Activated CD8-positive, alpha-beta T cell treated with anti-CD3 and anti-CD28 coated beads, Interleukin-2, amount 10 ng/mL, durations not matched to agents 7 days and 5 days (primary cell): ENCODE measurements around the gene RUVBL2. TPM values are rescaled to one million over a fixed set of nuclear protein-coding genes. Genes with fewer than 3 reads are reported as not detected.
"Not testable (repeated sequence)": the region's sequence is repeated elsewhere in the genome, so short reads cannot be mapped to it uniquely, and the experiment has no call there.

ENCODE experiments used
- ATAC-seq: fragments of 150-1000 bp; cut with Tn5 transposase; one replicate; pipeline ENCODE4 v1.10.0; 2021; ENCODE audit warnings: moderate library complexity
- CTCF ChIA-PET: fragments of 350-600 bp; sonication (Branson Sonifier 250); formaldehyde crosslinking; loops from one replicate; lab custom pipeline; 2021; ENCODE audit warnings: antibody characterized with exemption; lab: Charles Lee
- POLR2A ChIA-PET: fragments of 350-600 bp; sonication (Branson Sonifier 250); formaldehyde crosslinking; loops from one replicate; lab custom pipeline; 2021; ENCODE audit warnings: antibody characterized with exemption; lab: Charles Lee
- DNase-seq: peaks from one replicate; pipeline ENCODE4 v3.0.0-alpha.2; 2020
- H3K27ac Mint-ChIP-seq: one replicate; pipeline ENCODE4 v1.8.0; 2021; ENCODE audit warnings: mild to moderate bottlenecking, mixed read lengths
- H3K27me3 Mint-ChIP-seq: one replicate; pipeline ENCODE4 v1.8.0; 2021; ENCODE audit warnings: low read depth, mixed read lengths
- H3K36me3 Mint-ChIP-seq: one replicate; pipeline ENCODE4 v1.8.0; 2021; ENCODE audit warnings: low read depth, mixed read lengths
- H3K4me1 Mint-ChIP-seq: one replicate; pipeline ENCODE4 v1.8.0; 2021; ENCODE audit warnings: low read depth, mixed read lengths
- H3K4me3 Mint-ChIP-seq: one replicate; pipeline ENCODE4 v1.8.0; 2021; ENCODE audit warnings: mild to moderate bottlenecking, mixed read lengths
- H3K9me3 Mint-ChIP-seq: one replicate; pipeline ENCODE4 v1.8.0; 2022; ENCODE audit warnings: mixed read lengths; ENCODE audit not compliant: insufficient read depth
- total RNA-seq, 2 experiments: library from RNA; stranded (reverse); gene quantifications; one replicate each; pipeline ENCODE4 v1.2.3, GENCODE V29; 2021

Gene RUVBL2
- total RNA-seq, 2 experiments from 2014 or later: 105 to 106 TPM

- POLR2A ChIA-PET: interaction anchor here (1.1 kb wide), 1 partner anchor 79 kb away, joined by 3 read pairs; no protein-coding TSS in a partner anchor
- peak overlapping the region; percentile 72 for H3K4me3 Mint-ChIP-seq
These were observed 25.7 kb downstream of the RUVBL2 start for GRCh38 chr19:49019242-49019932.

GRCh38 chr19:49020342-49020741 is 26.7 kb downstream of the RUVBL2 start:
- POLR2A ChIA-PET: no interaction called here
- H3K27me3 Mint-ChIP-seq: peaks cover 11% of the 10 kb centered on the region
- no peaks in the 10 kb centered on the region for H3K9me3 Mint-ChIP-seq
- CTCF ChIA-PET: interaction anchor here (0.6 to 5.8 kb wide), 3 partner anchors 22 to 36 kb away, joined by 3 to 32 read pairs (median 26); partner anchors contain the start of genes GYS1 and RUVBL2
- no peak for DNase-seq
- H3K27ac Mint-ChIP-seq: no peak overlapping the region
- H3K4me1 Mint-ChIP-seq: peaks cover 39% of the 10 kb centered on the region
- no peak for ATAC-seq
- peaks cover 7% of the 10 kb centered on the region for H3K36me3 Mint-ChIP-seq
- H3K4me3 Mint-ChIP-seq: no peak overlapping the region

More at GRCh38 chr19:49019242-49019932, 25.7 kb downstream of the RUVBL2 start:
- CTCF ChIA-PET: interaction anchor here (1.7 to 5.8 kb wide), 3 partner anchors 21 to 78 kb away, joined by 8 to 32 read pairs (median 26); partner anchors contain the start of genes GYS1 and RUVBL2
- H3K27ac Mint-ChIP-seq: peak overlapping the region; percentile 30
- H3K4me1 Mint-ChIP-seq: peaks cover 39% of the 10 kb centered on the region
- ATAC-seq: peak; percentile 32
- peak; percentile 64 for DNase-seq
- H3K36me3 Mint-ChIP-seq: peaks cover 7% of the 10 kb centered on the region
- H3K27me3 Mint-ChIP-seq: peaks cover 11% of the 10 kb centered on the region
- no peaks in the 10 kb centered on the region for H3K9me3 Mint-ChIP-seq

- POLR2A ChIA-PET: no interaction called here
- Mint-ChIP-seq H3K27me3 (peaks cover 11% of the 10 kb centered on the region), H3K9me3 (no peaks in the 10 kb centered on the region), H3K4me3 (no peak overlapping the region), H3K27ac (peak overlapping the region; percentile 2), H3K4me1 (peaks cover 39% of the 10 kb centered on the region), H3K36me3 (no peaks in the 10 kb centered on the region)
- ATAC-seq (no peak), DNase-seq (no peak)
- CTCF ChIA-PET: interaction anchor here (0.6 to 5.8 kb wide), 3 partner anchors 22 to 77 kb away, joined by 3 to 32 read pairs (median 4); no protein-coding TSS in a partner anchor
These were observed 27.5 kb downstream of the RUVBL2 start for GRCh38 chr19:49020931-49021895.

- Mint-ChIP-seq H3K27me3 (peaks cover 11% of the 10 kb centered on the region), H3K4me3 (no peak overlapping the region), H3K9me3 (no peaks in the 10 kb centered on the region), H3K36me3 (no peaks in the 10 kb centered on the region), H3K27ac (no peak overlapping the region), H3K4me1 (peaks cover 38% of the 10 kb centered on the region)
- no peak for ATAC-seq
- no peak for DNase-seq
- ChIA-PET CTCF (interaction anchor here (1.4 to 5.8 kb wide), 2 partner anchors 23 to 76 kb away, joined by 4 to 32 read pairs; no protein-coding TSS in a partner anchor), POLR2A (no interaction called here)
These were observed 28.4 kb downstream of the RUVBL2 start for GRCh38 chr19:49022116-49022515.

- H3K27ac Mint-ChIP-seq, POLR2A ChIA-PET, H3K9me3 Mint-ChIP-seq, H3K27me3 Mint-ChIP-seq, H3K4me3 Mint-ChIP-seq, DNase-seq, ATAC-seq, CTCF ChIA-PET, H3K36me3 Mint-ChIP-seq: not testable (repeated sequence)
- H3K4me1 Mint-ChIP-seq: peaks cover 21% of the 10 kb centered on the region
These were observed 30.5 kb downstream of the RUVBL2 start, which contains the start of gene CGB3 for GRCh38 chr19:49024233-49024632. Gene CGB3, minus strand, starts transcription at chr19:49024333. Its CDS starts 362 bp downstream, at chr19:49023971.

- H3K27me3 Mint-ChIP-seq, POLR2A ChIA-PET, ATAC-seq, H3K27ac Mint-ChIP-seq, H3K9me3 Mint-ChIP-seq, H3K36me3 Mint-ChIP-seq, CTCF ChIA-PET, DNase-seq, H3K4me3 Mint-ChIP-seq: not testable (repeated sequence)
- peaks cover 15% of the 10 kb centered on the region for H3K4me1 Mint-ChIP-seq
These were observed 31.4 kb downstream of the RUVBL2 start for GRCh38 chr19:49025088-49025487.

GRCh38 chr19:49025599-49025998 is 31.9 kb downstream of the RUVBL2 start:
- H3K4me3 Mint-ChIP-seq, H3K27me3 Mint-ChIP-seq, H3K36me3 Mint-ChIP-seq, H3K9me3 Mint-ChIP-seq, DNase-seq, ATAC-seq, POLR2A ChIA-PET, H3K27ac Mint-ChIP-seq, CTCF ChIA-PET: not testable (repeated sequence)
- H3K4me1 Mint-ChIP-seq: peaks cover 10% of the 10 kb centered on the region

GRCh38 chr19:49028686-49029085 is 35.0 kb downstream of the RUVBL2 start:
- H3K4me1 Mint-ChIP-seq, DNase-seq, H3K4me3 Mint-ChIP-seq, ATAC-seq, H3K27ac Mint-ChIP-seq, H3K27me3 Mint-ChIP-seq, H3K36me3 Mint-ChIP-seq, POLR2A ChIA-PET, H3K9me3 Mint-ChIP-seq, CTCF ChIA-PET: not testable (repeated sequence)

- POLR2A ChIA-PET, ATAC-seq, H3K27ac Mint-ChIP-seq, CTCF ChIA-PET, H3K4me1 Mint-ChIP-seq, H3K4me3 Mint-ChIP-seq, DNase-seq, H3K27me3 Mint-ChIP-seq, H3K36me3 Mint-ChIP-seq, H3K9me3 Mint-ChIP-seq: not testable (repeated sequence)
These were observed 36.1 kb downstream of the RUVBL2 start for GRCh38 chr19:49029749-49030148.

GRCh38 chr19:49030323-49030722 is 36.6 kb downstream of the RUVBL2 start:
- H3K9me3 Mint-ChIP-seq, ATAC-seq, CTCF ChIA-PET, POLR2A ChIA-PET, H3K4me3 Mint-ChIP-seq, H3K36me3 Mint-ChIP-seq, H3K27ac Mint-ChIP-seq, H3K27me3 Mint-ChIP-seq, DNase-seq, H3K4me1 Mint-ChIP-seq: not testable (repeated sequence)

GRCh38 chr19:49031642-49032301 is 38.1 kb downstream of the RUVBL2 start, which contains the start of gene CGB2:
Gene CGB2, plus strand, starts transcription at chr19:49031890. Its CDS starts 206 bp downstream, at chr19:49032096.
- H3K9me3 Mint-ChIP-seq, H3K4me1 Mint-ChIP-seq, CTCF ChIA-PET, H3K27ac Mint-ChIP-seq, H3K27me3 Mint-ChIP-seq, POLR2A ChIA-PET, H3K36me3 Mint-ChIP-seq: not testable (repeated sequence)
- DNase-seq (peak; percentile 67), ATAC-seq (peak; percentile 71)
- peak within 1 kb of the TSS; percentile 28 for H3K4me3 Mint-ChIP-seq
